Measurements from ENCODE around the gene ALDH3A1.
A peak's percentile ranks its signal among the peaks of the same experiment; 100 is the strongest.
"Not testable (repeated sequence)": the region's sequence is repeated elsewhere in the genome, so short reads cannot be mapped to it uniquely, and the experiment has no call there.

ALDH3A1 gene

DNA sequence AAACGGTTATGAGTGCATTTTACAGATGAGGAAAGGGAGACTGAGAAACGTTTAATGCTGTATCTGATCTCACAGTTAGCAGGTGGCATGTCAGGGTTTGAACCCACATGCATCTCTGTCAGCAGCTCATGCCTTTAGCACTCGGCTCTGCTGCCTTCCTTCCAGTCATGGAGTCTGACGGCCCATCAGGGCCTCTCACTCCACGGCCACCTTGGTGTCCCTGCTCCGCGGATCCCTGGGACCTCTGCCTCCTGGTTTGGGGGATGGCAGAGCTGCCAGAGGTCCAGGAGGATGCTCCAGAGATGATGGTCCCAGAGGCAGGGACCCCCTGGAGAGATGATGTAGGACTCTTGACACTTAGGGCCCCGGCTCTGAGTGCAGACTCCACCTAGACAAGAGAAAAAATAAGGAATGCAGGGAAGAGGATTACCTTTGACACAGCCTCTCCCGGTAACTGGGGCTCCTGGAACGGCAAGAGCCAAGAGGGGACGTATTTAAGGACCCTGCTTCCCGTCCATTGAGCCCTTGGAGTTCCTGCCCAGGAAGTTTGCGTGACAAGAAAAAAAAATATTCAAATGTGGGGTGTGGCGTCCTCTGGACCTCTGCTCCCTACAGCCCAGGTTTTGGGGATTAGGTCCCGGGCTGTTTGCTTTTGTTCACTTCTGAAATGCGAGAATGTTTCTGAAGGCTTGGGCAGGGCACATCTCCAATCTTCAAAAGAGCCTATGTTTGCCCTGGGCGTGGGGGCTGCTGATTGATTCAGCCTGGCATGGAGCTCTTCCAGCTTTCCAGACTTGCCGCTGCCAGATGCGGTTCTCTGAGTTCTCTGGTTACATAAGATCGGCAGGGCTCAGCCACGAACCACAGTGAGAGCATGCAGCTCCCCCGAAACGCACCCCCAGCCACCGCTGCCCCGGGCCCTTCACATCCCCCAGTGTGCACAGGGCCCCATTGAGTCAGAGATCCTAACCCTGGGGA is at the start of gene ALDH3A1:
Gene ALDH3A1, minus strand, starts transcription at position 470 of the 978 bp plus-strand sequence. CDS start 3,169 bp downstream, outside the sequence.
- no peak for DNase-seq

DNA sequence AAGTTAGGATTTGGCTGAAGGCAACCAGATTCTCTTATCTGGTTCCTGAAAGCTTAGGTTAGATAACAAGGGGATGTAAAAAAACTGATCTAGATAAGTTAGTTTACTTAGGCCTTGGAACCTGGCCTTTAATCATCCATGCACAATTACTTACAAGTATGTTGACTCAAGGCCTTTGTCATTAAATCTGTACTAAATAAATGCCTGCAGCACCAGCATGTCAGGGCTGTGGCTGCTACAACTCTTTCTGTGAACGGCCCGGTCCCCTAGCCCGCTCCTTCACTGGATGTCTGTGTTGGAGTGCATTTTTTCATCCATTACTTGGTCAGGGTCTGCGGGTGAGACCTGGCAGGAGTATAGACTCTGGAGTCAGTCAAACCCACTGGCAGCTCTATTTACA is 48.4 kb upstream of the ALDH3A1 start:
- DNase-seq, result no peak

DNA sequence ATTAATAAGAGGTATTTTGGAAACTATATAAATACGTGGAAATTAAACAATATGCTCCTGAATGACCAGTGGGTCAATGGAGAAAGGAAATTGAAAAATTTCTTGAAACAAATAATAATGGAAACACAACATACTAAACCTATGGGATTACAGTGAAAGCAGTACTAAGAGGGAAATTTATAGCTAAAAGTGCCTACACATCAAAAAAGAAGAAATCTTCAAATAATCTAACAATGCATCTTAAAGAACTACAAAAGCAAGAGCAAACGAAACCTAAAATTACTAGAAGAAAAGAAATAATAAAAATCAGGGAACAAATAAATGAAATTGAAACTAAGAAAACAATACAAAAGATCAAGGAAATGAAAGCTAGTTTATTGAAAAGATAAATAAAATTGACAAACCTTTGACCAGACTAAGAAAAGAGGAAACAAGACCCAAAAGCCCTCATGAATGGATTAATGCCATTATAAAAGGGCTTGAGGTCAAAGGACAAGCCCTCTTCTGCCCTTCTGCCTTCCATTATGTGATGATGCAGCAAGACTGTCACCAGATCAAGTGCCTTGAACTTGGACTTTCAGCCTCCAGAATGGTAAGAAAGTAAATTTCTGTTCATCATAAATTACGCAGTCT is 43.9 kb upstream of the ALDH3A1 start:
- no peak for DNase-seq

DNA sequence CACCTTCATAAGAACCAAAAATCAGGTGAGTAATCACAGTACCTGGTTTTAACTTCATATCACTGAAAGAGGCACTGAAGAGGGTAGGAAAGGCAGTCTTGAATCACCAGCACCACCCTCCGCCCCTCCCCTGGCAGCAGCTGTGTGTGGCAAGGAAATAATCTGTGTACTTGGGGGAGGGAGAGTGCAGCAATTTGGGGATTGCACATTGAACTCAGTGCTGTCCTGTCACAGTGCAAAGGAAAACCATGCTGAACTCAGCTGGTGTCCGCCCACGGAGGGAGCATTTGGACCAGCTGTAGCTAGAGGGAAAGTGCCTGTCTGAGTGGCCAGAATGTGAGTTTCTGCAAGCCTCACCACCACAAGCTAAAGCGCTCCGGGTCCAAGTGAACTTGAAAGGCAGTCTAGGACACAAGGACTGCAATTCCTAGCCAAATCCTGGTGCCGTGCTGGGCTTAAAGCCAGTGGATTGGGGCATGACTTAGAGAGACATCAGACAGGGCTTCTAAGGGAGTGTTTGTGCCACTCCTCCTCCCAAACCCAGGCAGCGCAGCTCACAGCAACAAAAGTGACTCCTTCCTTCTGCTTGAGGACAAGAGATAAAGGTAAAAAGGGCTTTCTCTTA is 39.7 kb upstream of the ALDH3A1 start:
- DNase-seq, result no peak

DNA sequence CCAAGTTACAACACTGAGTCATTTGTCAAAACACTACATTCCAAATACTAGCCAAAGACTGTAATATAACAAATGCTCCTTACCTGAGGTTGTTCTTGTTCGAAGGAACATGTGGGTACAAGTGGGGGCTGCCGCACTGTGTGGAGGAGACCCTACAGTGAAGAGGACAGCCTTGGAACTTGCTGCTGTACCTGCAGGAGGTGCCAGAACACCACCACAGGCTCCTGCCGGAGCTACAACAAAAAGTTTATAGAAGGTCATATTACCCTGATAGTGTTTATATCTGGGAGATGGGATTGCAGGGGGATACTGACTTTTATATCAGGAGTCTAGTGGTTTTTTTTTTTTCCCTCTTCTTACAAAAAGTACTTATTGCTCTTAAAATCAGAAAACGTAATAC is 37.8 kb upstream of the ALDH3A1 start:
- no peak for DNase-seq

DNA sequence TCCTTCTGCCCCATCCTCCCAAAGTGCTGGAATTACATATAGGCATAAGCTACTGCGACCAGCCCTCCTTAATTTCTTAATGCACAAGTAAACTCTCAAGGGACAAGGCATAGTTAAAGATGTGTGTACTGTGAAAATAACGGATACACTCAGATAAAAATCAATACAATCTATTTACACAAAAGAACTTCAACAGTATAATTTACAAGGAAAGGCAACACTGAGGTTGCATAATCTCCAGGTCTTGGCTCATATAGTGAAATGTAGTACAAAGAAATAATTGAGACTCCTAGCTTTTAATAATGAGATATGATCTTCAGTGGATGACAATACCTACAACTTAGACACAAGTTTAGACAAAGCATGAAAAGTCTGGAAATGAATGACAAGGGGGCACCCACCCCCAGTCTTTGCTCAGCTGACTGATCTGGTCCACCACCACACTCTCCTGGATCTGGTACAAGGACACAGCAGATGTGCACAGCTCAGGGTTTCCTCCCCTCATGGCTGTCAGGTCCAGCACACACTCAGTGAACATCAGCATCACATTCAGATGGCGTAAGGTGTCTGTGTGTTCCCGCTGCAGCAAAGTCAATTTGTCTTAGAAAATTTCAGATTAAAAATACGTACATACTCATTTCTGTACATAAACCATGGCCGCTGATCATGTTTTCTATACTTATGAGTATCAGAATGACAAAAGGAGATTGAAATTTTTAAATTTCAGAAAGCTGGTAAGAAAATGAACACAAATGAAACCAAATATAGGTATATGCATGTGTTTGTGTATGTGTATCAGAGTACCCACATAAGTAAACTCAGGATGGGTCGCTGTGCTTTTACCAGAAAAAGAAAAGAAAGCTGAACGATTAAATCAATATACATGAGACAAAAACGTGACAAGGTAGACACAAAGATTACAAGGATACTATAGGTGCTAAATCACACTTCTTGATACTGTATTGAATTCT is 33.7 kb upstream of the ALDH3A1 start:
- no peak for DNase-seq

DNA sequence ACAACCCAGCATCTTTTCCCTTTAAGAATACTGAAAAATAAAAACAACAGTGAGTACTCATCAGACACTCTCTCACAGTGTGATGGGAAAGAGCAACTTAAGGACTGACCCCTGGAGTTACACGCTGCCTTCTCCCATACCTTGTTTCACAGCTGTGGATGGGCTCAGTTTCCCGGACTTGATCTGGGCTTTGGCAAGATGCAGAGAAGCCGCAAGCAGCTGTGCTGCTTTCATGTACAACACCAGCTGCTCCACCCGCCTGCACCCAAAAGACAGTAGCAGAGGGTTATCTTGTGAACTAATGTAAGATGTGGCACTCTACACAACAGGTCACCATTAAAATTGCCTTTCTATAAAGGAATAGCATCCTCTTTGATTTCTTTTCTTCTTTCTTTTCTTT is 32.7 kb upstream of the ALDH3A1 start:
- no peak for DNase-seq

DNA sequence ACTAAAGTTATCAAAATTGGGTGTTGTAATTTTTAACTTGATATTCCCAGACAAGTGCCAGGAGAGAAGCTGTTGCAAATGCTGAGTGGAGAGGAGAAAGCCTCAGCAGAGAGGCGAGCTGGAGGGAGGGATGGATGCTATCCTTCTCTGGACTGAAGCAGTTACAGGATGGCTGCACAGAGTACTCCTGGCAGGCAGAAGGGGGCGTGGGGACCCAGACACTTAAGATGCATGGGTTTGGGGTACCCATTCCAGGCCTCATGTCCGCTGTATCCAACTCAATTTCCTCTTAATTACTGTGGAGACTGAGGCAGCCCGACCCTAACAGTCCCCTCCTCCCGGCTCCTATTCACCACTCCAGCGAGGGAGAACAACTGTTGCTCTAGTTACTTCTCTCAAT is 25.4 kb upstream of the ALDH3A1 start:
- no peak for DNase-seq

DNA sequence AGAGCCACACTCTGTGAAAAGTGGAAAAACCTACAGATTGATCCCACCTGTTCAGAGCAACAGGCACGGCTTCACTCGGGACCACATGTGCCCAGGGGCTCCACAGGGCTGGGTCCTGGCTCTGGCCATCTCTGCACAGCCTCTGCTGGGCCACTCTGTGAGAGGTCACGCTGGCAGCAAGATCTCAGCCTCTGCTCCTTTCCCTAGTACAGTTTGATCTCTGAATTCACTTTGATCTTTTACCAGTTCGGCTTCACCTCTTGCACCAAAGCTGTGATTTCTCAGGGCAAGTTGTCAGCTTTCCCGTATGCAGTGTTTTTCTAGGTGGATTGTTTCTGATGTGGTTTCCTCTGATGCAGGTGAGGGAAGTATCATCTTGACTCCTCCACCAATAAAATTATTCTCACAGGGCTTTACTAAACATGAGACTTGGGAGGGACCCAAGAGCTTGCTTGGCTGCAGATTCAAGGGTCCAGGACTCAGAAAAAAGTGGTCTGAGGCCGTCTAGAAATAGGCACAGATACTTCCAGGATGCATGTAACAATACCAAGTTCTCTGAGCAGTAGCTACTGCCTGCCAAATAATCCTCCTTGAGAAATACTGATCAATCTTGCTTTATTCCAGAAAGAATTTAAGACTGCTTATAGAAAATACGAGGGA is 24.0 kb upstream of the ALDH3A1 start:
- DNase-seq, result no peak

DNA sequence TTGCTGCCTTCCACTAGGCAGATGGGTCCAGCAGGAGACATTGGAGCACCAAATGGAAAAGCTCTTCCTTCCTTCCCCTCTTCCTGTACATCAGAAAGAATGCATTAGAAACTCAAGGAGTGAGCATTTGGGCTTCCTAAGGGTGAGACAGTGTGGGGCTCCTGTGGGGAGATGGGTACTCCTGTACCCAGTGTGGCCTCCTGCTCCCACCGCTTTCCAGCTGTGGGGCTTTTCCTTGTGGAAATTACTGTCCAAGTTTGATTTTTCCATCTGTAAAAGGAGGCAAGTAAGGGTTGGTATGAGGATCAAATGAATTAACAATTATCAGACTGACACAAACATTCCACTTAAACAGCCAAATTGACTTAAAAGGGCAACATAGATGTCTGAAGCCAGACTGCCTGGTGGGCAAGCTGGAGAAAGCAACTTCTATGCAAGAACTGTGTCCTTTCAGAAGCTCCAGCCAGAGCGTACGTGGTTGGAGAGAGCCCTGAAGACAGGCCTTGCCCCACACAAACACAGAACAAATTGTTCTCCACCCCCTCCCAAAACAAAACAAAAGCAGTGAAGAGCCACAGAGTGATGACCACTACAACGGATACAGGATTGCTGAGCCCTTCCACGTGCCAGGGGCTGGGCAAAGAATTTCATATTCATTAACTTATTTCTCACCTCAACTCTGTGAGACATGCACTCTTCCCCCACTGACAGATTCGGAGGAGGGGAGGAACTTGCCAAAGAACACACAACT is 23.1 kb upstream of the ALDH3A1 start:
- DNase-seq, result no peak

DNA sequence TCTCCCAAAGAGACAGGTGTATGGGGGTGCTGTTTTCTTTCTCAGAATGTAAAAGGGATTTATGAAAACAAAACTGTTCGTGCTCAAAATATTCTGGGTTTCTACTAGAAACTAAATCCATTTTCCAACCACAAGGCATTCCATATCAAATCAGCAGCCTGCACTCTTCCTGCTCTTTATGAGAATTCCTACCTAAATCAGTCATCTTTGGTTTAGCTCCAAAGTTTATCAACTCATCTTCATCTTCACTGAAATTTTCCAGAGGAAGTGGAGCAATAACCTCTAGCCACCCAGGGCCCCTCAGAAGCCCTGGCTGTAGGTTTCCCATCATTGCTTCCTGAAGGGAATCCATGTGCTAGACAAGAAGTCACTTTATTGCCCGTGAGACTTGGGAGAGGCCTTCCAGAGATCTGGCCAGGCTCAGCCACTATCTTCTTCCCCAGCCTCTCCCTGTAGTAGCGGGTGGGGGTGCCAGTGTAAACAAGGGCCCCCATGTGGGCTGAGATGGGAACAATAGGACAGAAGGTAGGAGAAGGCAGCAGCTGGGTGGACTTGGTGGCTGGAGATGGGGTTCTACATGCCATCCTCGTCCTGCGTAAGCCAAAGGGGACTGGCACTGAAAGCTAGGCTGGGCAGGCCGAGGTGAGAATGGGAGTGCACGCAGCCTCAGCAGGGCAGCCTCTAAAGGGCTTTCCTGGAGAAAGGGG is 22.0 kb upstream of the ALDH3A1 start:
- DNase-seq, result no peak

DNA sequence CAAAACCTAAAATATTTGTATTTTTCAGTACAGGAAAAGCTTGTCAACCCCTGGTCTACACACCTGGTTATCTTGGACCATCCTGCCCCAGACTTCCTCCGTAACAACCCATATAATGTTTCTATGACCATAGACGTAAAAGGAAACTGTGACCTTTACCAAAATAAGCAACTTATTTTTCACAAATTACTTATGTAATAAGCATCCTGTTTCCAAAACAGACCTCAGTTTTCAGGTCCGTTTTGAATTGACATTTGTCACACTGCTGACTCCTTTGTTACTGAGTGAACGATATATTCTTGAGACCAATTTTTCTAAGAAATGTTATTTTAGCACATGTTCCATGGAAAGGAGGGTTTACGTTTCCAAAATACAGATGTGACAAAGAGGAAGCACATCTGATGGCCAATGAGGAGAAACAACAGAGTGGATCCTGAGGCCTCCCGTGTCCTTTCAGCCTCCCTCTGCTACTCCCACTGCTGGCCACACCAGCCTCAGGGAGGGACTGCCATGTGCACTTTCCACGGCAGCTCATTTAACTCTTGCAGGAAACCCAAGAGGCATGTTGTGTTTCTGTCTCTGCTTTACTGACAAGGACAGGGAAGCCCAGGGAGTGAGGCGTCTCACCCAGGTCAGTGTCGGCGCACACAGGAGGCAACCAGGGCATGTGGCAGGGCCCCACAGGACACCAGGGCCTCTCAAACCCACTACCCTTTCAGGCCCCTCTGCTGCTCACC is 20.1 kb upstream of the ALDH3A1 start:
- no peak for DNase-seq

DNA sequence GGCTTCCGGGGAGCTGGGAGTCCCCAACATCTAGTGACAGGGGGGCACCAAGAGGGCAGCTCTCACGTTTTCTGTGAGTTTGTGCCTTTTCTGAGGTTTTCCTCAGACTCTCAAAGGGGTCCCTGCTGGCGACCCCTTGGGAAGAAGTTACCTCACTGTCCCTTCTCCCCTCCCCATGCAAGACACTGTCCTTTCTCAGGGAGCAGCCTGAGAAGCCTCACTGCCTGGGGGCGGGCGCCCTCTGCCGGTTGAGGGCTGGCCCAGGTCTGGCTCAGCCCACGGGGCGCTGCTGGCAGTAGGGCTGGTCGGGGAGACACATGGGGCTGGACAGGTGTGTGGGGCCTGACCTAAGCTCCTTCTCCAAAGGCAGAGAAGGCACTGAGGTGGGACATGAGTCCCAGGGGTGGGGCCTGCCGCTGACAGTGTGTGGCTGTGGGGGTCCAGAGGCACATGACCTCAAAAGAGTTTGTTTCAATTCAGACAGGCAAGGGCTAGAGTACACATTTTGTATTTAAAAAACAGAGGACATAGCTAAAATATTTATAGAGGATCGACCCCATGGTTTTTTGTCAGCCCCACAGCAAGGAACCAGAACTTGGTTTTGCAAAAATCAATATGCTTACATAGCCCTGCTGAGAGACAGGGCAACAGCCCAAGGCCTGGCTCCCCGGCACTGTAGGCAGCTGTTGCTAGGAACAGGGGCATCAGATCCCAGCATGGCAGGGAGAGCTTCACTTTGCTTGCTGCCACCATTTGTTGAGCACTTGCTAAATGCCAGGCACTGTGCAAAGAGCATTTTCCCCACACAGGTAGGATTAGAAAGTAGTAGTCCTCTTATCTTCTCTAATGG is 18.5 kb upstream of the ALDH3A1 start:
- DNase-seq, result peak; percentile 81

DNA sequence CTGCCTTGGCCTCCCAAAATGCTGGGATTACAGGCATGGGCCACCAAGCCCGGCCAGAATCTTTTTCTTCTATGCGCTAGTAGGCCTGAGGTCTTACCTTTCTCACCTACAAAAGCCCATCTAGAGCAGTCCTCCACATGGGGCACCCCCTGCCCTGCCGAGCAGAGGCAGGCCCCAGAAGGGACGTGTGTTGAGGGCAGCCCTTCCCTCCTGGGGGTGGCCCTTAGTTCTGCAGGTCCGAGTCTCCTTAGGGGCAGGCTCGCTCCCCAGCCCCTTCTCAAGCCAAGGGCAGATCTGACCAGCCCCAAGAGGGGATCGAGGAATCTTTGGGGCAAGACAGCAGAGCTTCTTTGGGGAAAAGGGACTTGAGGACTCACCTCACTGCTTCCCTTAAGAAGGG is 17.9 kb upstream of the ALDH3A1 start:
- DNase-seq, result no peak

DNA sequence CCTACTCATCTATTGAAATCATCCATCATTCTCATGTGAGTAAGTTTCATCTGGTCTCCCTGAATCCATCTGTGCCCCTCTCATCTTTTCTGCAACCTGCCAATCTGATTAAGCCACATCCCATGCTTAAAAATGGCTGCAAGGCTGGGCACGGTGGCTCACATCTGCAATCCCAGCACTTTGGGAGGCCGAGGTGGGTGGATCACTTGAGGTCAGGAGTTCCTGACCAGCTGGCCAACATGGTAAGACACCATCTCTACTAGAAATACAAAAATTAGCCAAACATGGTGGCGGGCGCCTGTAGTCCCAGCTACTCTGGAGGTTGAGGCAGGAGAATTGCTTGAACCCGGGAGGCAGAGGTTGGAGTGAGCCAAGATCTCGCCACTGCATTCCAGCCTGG is 15.9 kb upstream of the ALDH3A1 start:
- DNase-seq, result not testable (repeated sequence)

DNA sequence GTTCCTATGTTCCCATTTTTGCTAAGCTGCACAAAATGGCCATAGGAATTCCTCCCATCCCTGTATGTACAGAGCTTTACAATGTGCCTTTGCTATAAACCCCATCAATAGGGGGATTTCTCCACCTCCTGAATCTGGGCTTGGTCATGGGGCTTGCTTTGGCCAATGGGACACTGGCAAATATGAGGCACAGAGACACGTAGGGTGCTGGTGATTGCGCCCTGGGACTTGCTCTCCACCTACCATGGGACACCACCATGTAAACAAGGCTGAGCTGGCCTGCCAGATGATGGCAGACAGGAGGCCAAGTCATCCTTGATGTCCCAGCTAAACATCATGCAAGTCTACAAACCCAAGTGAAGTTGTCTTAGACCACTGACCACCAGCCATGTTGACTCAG is 15.3 kb upstream of the ALDH3A1 start:
- no peak for DNase-seq

DNA sequence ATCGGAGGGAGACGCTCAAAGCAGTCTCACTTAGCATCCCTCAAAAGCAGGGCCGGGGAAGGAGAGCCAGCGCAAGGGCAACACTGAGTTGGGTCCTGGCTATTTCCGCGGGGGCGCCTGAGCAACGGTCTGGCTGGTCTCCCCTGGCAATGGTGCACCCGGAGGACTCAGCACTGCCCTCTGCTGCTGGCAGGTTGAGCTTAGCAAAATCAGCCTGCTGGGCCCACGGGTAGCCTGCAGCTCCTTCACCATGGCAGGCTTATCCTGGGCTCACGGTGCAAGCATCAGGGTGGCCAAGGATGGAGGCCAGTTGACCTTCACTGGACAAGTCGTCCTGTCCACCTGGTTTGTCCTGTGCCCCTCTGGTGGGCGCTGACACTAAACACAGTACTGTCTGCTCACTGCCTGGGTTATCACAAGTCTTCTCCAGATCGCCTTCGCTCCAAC is 14.4 kb upstream of the ALDH3A1 start:
- peak; percentile 66 for DNase-seq

DNA sequence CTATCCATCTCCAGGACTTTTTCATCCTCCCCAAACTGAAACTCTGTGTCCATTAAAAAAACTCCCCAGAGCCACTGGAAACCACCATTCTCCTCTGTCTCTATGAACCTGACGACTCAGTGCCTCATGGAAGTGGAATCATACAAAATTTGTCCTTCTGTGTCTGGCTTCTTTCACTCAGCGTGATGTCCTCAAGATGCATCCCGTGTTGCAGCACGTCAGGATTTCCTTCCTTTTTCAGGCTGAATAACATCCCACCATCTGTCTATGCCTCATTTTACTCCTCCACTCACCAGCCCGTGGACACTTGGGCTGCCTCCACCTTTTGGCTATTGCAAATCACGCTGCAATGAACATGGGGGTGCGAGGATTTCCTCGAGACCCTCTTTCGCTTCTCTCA is 12.6 kb upstream of the ALDH3A1 start:
- no peak for DNase-seq

Data from activated CD8-positive, alpha-beta memory T cell treated with anti-CD3 and anti-CD28 coated beads, Interleukin-2, amount 50 U/mL, for 4 hours (primary cell).